Spleen (tissue), 7 donors: ENCODE measurements around the gene JPH2.

Experiments used
- CTCF ChIP-seq, 11 experiments: fragments of 200-600 bp in 7 of 11; fragments of 450-650 bp in 4 of 11; sonication (generic) in 4 of 11; IDR thresholded peaks in 8 of 11; conservative IDR thresholded peaks in 3 of 11; 1 replicate in 7 of 11; 2 replicates in 4 of 11; pipeline versions ENCODE4 v1.4.0 to v1.8.0; 2016 to 2021; ENCODE audit warnings: antibody characterized with exemption in 11 of 11, inconsistent platforms in 4 of 11, mild to moderate bottlenecking in 1 of 11
- POLR2A ChIP-seq, 3 donors: fragments of 450-650 bp; IDR thresholded peaks; one replicate each; pipeline ENCODE4 v1.5.1; 2017; ENCODE audit warnings: antibody characterized with exemption in 3 of 3, mild to moderate bottlenecking in 1 of 3
- donor health status: DM: no; HTN: no; CAD: no; lungs with moderate emphysema.
- donor health status: DM: no; HTN: no; CAD: no.
- donor health status: DM: no; HTN: no; CAD: no.

DNA sequence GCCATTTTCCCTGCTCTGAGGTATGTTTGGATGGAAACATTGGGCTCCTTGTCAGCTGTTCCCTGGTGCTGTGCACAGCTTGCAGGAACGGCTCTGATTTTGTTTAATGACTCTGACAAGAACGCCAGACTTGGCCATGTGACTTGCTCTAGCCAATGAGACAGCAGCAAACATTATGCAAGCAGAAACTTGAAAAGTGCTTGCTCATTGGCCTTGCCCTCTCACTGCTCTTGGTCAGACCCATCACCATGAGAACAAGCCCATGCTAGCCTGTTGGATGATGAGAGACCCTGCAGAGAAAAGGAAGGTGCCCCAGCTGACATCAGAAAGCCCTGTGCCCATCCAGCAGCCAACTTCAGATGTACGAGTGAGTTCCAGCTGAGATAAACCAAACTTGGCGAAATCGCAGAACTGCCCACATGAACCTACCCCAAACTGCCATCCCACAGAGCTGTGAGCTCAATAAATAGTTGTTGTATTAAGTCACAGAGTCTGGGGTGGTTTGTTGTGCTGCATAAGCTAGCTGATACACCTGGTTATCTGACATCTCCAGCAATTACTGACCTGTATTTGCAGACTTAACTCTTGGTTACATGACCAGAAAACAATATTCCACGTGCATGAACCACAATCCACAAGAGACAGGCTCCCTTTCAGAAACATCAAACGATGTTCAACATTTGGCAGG, 96.9 kb downstream of the JPH2 start:
- TF ChIP-seq CTCF (IDR thresholded peaks at IDR 0.05 in 8 of 11, conservative IDR thresholded peaks at IDR 0.05 in 3 of 11), result no peak
- TF ChIP-seq POLR2A (IDR thresholded peaks at IDR 0.05), result no peak
